ENCODE measurements around the gene SMURF1.

DNA sequence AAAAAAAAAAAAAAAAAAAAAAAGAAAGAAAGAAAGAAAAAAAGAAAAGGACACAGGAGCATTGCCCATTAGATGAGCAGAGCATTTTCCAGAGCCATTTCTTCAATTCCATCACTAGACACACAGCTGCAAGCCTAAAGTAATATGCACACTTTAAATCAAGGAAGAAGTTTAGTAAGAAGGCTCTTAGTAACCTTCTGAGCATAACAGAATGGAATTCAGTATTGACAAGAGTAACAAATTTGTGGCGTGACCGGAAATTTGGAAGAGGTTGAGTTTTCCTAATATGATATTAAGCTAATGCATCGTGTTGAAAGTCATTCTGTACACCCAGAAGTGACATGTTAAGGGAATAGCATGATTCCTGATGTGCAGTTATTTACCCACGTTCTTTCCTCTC lies 35.3 kb downstream of the SMURF1 start:
- TF ChIP-seq, protein P1, sequence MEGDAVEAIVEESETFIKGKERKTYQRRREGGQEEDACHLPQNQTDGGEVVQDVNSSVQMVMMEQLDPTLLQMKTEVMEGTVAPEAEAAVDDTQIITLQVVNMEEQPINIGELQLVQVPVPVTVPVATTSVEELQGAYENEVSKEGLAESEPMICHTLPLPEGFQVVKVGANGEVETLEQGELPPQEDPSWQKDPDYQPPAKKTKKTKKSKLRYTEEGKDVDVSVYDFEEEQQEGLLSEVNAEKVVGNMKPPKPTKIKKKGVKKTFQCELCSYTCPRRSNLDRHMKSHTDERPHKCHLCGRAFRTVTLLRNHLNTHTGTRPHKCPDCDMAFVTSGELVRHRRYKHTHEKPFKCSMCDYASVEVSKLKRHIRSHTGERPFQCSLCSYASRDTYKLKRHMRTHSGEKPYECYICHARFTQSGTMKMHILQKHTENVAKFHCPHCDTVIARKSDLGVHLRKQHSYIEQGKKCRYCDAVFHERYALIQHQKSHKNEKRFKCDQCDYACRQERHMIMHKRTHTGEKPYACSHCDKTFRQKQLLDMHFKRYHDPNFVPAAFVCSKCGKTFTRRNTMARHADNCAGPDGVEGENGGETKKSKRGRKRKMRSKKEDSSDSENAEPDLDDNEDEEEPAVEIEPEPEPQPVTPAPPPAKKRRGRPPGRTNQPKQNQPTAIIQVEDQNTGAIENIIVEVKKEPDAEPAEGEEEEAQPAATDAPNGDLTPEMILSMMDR (IDR thresholded peaks at IDR 0.05) = no peak
- no peak for TF ChIP-seq POLR2A (IDR thresholded peaks at IDR 0.05)

Measured in esophagus squamous epithelium (tissue), 4 donors.